Trophoblast cell (in vitro differentiated cells and primary cell): ENCODE data around the gene AUTS2.

ENCODE experiments used
- DNase-seq, 2 donors: peaks; one replicate each; pipeline ENCODE4 v3.0.0-alpha.2; 2016
- H2AFZ ChIP-seq: 2 replicates; pipeline ENCODE4 v1.6.1; 2013; ENCODE audit warnings: low read length, moderate library complexity, mild to moderate bottlenecking; ENCODE audit not compliant: insufficient read depth, poor library complexity
- H2AK5ac ChIP-seq: 2 replicates; pipeline ENCODE4 v1.6.1; 2013; ENCODE audit warnings: mild to moderate bottlenecking, low read length
- H2BK120ac ChIP-seq: 2 replicates; pipeline ENCODE4 v1.6.1; 2013; ENCODE audit warnings: low read length, mild to moderate bottlenecking, moderate library complexity; ENCODE audit not compliant: insufficient read depth, poor library complexity
- H2BK12ac ChIP-seq: 2 replicates; pipeline ENCODE4 v1.6.1; 2013; ENCODE audit warnings: mild to moderate bottlenecking, low read length, moderate library complexity
- H2BK5ac ChIP-seq: 2 replicates; pipeline ENCODE4 v1.6.1; 2013; ENCODE audit warnings: low read length, low read depth, moderate library complexity, mild to moderate bottlenecking; ENCODE audit not compliant: poor library complexity
- H3K14ac ChIP-seq: 2 replicates; pipeline ENCODE4 v1.6.1; 2013; ENCODE audit warnings: mild to moderate bottlenecking, low read length
- H3K18ac ChIP-seq: 2 replicates; pipeline ENCODE4 v1.6.1; 2013; ENCODE audit warnings: mild to moderate bottlenecking, low read length
- H3K23ac ChIP-seq: 2 replicates; pipeline ENCODE4 v1.6.1; 2013; ENCODE audit warnings: low read length
- H3K27ac ChIP-seq: 2 replicates; pipeline ENCODE4 v1.5.1; 2013; ENCODE audit warnings: low read depth, mild to moderate bottlenecking, inconsistent platforms, low read length, moderate library complexity
- H3K27me3 ChIP-seq: 2 replicates; pipeline ENCODE4 v1.6.1; 2013; ENCODE audit warnings: inconsistent platforms, mild to moderate bottlenecking, low read length, moderate library complexity; ENCODE audit not compliant: insufficient read depth
- H3K36me3 ChIP-seq, 2 experiments: 1 replicate in 1 of 2; 2 replicates in 1 of 2; pipeline ENCODE4 v1.6.1; 2013; ENCODE audit warnings: low read length in 2 of 2, mild to moderate bottlenecking in 2 of 2, moderate library complexity in 1 of 2; ENCODE audit not compliant: insufficient read depth in 2 of 2, control insufficient read depth in 1 of 2
- H3K4ac ChIP-seq: 2 replicates; pipeline ENCODE4 v1.6.1; 2013; ENCODE audit warnings: low read depth, mild to moderate bottlenecking, low read length, moderate library complexity
- H3K4me1 ChIP-seq, 2 experiments: 1 replicate in 1 of 2; 2 replicates in 1 of 2; pipeline ENCODE4 v1.6.1; 2013; ENCODE audit warnings: low read length in 2 of 2, mild to moderate bottlenecking in 2 of 2, moderate library complexity in 1 of 2; ENCODE audit not compliant: insufficient read depth in 2 of 2, control insufficient read depth in 1 of 2
- H3K4me2 ChIP-seq: 2 replicates; pipeline ENCODE4 v1.6.1; 2013; ENCODE audit warnings: inconsistent platforms, mild to moderate bottlenecking, low read length, moderate library complexity
- H3K4me3 ChIP-seq: 2 replicates; pipeline ENCODE4 v1.5.1; 2013; ENCODE audit warnings: mild to moderate bottlenecking, low read depth, low read length, inconsistent platforms
- H3K79me1 ChIP-seq: one replicate; pipeline ENCODE4 v1.6.1; 2013; ENCODE audit warnings: low read length
- H3K79me2 ChIP-seq: 2 replicates; pipeline ENCODE4 v1.6.1; 2013; ENCODE audit warnings: low read length, mild to moderate bottlenecking; ENCODE audit not compliant: control insufficient read depth, insufficient read depth, poor library complexity
- H3K9ac ChIP-seq: 2 replicates; pipeline ENCODE4 v1.6.1; 2013; ENCODE audit warnings: mild to moderate bottlenecking, low read length
- H3K9me3 ChIP-seq: 2 replicates; pipeline ENCODE4 v1.6.1; 2013; ENCODE audit warnings: low read depth, mild to moderate bottlenecking, control low read depth, inconsistent platforms, low read length; ENCODE audit not compliant: insufficient read depth
- H4K12ac ChIP-seq: 2 replicates; pipeline ENCODE4 v1.6.1; 2013; ENCODE audit warnings: low read depth, mild to moderate bottlenecking, low read length, moderate library complexity
- H4K8ac ChIP-seq: 2 replicates; pipeline ENCODE4 v1.6.1; 2013; ENCODE audit warnings: low read depth, mild to moderate bottlenecking, low read length, moderate library complexity
- H4K91ac ChIP-seq: one replicate; pipeline ENCODE4 v1.6.1; 2013; ENCODE audit warnings: low read depth, mild to moderate bottlenecking, low read length, moderate library complexity
- WGBS: extraction: QIAGEN DNeasy Blood & Tissue Kit; methylation state at CpG from one replicate; pipeline ENCODE4 v1.1.7; 2013; ENCODE audit warnings: missing lambda C conversion rate; ENCODE audit not compliant: insufficient read length, insufficient coverage; ENCODE audit errors: extremely low coverage; 5-methylcytosine and 5-hydroxymethylcytosine counted together

AUTS2 gene

DNA sequence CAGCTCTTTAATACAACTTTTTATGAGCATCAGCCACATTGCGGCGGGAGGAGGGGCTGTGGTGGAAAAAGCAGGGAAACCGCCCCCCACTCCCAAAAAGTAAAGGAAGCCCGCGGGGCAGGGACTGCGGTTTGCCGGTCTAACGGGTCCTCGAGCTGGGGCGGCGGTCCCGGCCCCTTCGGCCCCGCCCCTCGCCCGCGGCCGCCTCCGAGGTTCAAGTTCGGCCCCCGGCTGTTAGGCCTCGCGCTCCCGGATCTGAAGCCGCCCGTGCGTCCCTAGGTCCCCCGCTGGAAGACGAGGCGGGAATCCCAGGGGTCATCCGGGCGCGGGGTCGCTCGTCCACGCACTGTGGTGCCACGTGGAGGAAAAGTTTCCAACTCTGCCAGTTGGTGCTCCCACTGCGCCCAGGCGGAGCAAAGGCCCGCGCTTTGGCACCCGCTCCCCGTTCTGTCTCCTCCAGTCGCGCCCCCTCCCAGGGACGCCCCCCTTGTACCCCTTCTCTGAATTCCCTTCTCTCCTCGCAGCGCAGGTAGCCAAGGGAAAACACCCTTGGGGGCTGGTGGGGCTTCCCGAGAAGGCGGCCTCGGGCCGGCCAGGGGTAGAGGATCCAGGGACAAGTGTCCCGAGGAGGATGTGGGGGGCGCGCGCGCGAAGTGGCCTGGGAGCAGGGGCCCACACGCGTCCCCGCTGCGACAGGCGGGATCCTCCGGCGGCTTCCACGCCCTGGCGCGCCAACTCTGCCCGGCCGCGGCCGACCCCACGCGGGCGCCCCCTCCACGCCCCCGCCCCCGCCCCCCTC, 798 bp upstream of the AUTS2 start:
- Histone ChIP-seq H3K4me3 (peak overlapping the region; percentile 88), H3K18ac (peak overlapping the region; percentile 75), H3K4ac (no peak overlapping the region), H4K12ac (peak overlapping the region; percentile 59), H3K36me3 (no peaks in the 10 kb centered on the region), H3K9me3 (no peaks in the 10 kb centered on the region), H2AFZ (peak overlapping the region; percentile 96), H3K79me1 (peaks cover 16% of the 10 kb centered on the region), H2BK12ac (peak overlapping the region; percentile 61), H3K4me1 (peaks cover 4 to 6% of the 10 kb centered on the region in 2 experiments), H2BK120ac (peak overlapping the region; percentile 36), H3K4me2 (peak overlapping the region; percentile 99), H2AK5ac (no peak overlapping the region), H4K91ac (peak overlapping the region; percentile 76), H3K14ac (peak overlapping the region; percentile 64), H2BK5ac (peak overlapping the region; percentile 80), H3K79me2 (peaks cover 9% of the 10 kb centered on the region), H4K8ac (peak overlapping the region; percentile 96), H3K9ac (peak overlapping the region; percentile 49), H3K27ac (no peak overlapping the region), H3K27me3 (peaks cover 26% of the 10 kb centered on the region), H3K23ac (no peak overlapping the region)
- peak; percentile 22 to 54 for DNase-seq
- WGBS: no CpG with 5 or more reads among the region's 78 CpGs

DNA sequence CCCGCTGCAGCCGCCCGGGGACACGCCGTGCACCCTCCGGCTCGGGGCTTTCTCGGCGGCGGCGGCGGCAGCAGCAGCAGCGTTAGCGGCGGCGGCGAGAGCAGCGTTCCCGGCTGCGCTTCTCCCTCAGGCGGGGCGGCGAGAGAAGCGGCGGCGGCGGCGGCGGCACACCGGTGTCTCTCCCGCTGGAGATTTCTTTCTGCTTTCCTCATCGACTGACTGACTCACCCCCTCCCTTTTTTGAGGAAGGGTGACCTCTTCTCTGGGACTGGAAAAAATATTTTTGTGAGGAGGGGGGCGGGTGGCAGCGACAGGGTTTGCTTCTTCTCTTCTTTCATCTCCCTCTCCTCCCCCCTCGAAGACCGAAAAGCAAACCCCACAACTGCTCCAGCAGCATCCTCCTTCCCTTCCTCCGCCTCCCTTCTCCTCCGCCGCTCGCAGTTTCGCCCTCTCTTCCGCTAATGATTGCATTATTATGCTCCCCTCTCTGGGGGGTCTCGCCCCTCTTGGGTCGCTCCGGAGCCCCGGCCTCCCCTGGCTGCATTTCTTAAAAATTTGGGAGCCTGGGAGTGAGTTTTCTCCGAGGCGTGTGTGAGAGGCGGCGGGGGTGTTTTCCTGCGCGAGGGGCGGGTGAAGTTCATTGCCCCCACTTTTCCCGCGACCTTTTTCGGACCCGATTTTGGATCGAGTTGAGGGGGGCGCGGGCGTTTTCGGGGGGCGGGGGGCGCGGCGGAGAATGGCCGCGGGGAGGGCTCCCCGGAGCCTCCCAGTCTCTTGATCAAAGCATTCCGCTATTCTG, 411 bp downstream of the AUTS2 start:
- Histone ChIP-seq H3K79me1 (peaks cover 16% of the 10 kb centered on the region), H3K4me3 (peak overlapping the region; percentile 92), H3K27ac (peak overlapping the region; percentile 77), H3K9ac (peak overlapping the region; percentile 1), H3K4me1 (peaks cover 4 to 6% of the 10 kb centered on the region in 2 experiments), H2AK5ac (no peak overlapping the region), H4K8ac (peak overlapping the region; percentile 87), H4K12ac (peak overlapping the region; percentile 75), H3K4ac (no peak overlapping the region), H3K79me2 (peaks cover 9% of the 10 kb centered on the region), H2BK5ac (peak overlapping the region; percentile 73), H3K14ac (peak overlapping the region; percentile 98), H2BK12ac (peak overlapping the region; percentile 87), H3K4me2 (peak overlapping the region; percentile 82), H3K36me3 (no peaks in the 10 kb centered on the region), H3K9me3 (no peaks in the 10 kb centered on the region), H2AFZ (peak overlapping the region; percentile 94), H3K18ac (peak overlapping the region; percentile 98), H2BK120ac (peak overlapping the region; percentile 94), H4K91ac (peak overlapping the region; percentile 89), H3K27me3 (peaks cover 27% of the 10 kb centered on the region), H3K23ac (no peak overlapping the region)
- no peak for DNase-seq
- no CpG with 5 or more reads among the region's 70 CpGs for WGBS

DNA sequence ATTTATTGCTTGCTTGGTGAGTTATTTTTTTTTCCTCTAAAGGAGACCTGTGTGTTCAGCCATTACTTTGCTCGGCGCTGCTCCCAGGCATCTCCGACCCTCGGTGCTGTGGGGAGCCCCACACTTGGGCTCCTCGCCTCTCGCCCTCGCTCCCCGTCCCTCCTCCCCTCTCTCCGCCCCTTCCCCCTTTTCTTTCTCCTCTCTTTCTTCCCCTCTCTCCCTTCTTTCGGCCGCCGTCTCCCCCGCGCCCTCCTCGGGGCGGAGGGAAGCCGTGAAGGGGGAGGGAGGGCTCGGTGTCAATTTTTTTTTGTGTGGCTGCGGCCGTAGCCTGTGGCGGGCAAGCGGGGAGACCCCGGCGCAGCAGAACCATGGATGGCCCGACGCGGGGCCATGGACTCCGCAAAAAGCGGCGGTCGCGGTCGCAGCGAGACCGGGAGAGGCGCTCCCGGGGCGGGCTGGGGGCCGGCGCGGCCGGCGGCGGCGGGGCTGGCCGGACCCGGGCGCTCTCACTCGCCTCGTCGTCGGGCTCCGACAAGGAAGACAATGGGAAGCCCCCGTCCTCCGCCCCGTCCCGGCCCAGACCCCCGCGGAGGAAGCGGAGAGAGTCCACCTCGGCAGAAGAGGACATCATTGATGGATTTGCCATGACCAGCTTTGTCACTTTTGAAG, 1.1 kb downstream of the AUTS2 start:
- Histone ChIP-seq H2AK5ac (no peak overlapping the region), H4K8ac (no peak overlapping the region), H4K12ac (no peak overlapping the region), H3K14ac (peak overlapping the region; percentile 59), H3K4me3 (peak overlapping the region; percentile 78), H3K79me2 (peaks cover 9% of the 10 kb centered on the region), H3K4ac (no peak overlapping the region), H3K36me3 (no peaks in the 10 kb centered on the region), H3K79me1 (peaks cover 16% of the 10 kb centered on the region), H3K23ac (no peak overlapping the region), H3K18ac (peak overlapping the region; percentile 67), H3K4me2 (peak overlapping the region; percentile 82), H2AFZ (no peak overlapping the region), H3K9ac (peak overlapping the region; percentile 45), H3K9me3 (no peaks in the 10 kb centered on the region), H4K91ac (peak overlapping the region; percentile 43), H2BK120ac (peak overlapping the region; percentile 73), H2BK5ac (no peak overlapping the region), H3K4me1 (peaks cover 4 to 6% of the 10 kb centered on the region in 2 experiments), H2BK12ac (no peak overlapping the region), H3K27ac (no peak overlapping the region), H3K27me3 (peaks cover 30% of the 10 kb centered on the region)
- 100% methylated on average over 4 of the region's 61 CpGs for WGBS
- DNase-seq: peak in 1 of 2 donors; percentile 17
